DMS114 treated with DMSO at 0.1 percent for 48 hours (cell line): ENCODE measurements around the gene PXK.
"Not testable (repeated sequence)": the region's sequence is repeated elsewhere in the genome, so short reads cannot be mapped to it uniquely, and the experiment has no call there.

Source experiments
- DNase-seq: peaks from one replicate; lab custom pipeline; 2025; ENCODE audit not compliant: unreplicated experiment; lab: John Stamatoyannopoulos, UW

Gene PXK

DNA sequence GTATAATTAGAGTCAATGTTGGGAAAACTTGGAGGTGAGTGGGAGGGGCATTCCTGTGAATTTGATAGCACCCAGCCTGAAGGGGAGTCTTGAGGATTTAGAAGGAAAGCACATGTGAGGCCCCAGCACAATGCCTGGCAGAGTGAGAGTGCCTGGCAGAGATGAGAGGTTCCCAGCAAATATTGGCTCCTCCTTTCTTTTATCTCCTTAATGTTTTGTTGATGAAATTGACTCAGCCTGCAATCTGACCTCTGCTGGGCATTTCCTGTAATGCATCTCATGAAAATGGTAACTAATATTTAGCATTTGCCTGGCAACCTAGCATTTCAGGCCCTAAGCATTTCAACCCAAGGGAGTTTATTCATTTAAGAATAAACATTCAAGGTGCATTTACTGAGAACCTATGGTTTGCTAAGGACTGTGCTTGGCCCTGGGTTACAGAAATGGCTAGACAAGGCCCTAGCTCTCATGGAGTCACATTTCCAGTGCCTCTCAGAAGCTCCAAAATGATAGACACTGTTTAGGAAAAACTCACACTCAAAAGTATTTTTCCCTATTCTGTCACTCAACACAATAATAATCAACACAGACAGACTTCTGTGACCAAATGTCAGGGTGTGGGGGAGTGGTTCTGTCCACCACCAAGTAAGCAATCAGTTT lies 82.0 kb downstream of the PXK start:
- DNase-seq, result peak; percentile 41

DNA sequence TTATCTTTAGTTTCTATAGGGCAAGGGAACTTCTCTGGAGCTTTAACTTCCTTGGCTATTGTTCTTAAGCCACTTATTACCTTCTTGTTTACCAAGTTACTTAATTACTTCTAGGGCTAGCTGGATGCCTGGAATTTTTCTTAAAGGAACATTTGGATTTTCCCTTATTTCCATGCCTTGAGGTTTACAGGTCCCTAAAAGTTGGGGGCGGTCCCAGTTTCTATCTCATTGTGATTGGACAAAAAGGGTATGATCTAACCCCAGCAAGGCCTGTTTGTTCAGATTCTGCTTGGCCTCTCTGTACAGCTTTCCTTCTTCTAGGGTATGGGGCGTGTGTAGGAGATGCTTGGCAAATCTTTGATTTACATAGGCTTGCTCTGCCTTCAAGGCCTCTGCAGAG lies 83.5 kb downstream of the PXK start:
- DNase-seq, result no peak

DNA sequence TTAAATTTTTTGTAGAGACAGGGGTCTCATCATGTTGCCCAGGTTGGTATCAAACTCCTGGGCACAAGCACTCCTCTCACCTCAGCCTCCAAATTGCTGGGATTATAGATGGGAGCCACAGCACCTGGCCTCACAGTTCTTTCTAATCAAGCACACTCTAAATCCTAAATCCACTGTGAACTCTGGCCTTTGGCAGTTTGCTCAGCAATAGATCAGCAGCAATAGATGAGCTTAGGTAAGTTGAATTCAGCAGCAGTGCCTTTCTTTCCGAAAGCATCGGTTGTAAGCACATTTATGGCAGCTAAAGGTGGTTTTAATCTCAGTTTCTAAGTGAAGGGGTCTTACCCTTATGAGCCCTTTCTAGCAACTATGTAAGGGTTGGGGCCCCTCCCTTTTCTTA lies 84.4 kb downstream of the PXK start:
- no peak for DNase-seq

DNA sequence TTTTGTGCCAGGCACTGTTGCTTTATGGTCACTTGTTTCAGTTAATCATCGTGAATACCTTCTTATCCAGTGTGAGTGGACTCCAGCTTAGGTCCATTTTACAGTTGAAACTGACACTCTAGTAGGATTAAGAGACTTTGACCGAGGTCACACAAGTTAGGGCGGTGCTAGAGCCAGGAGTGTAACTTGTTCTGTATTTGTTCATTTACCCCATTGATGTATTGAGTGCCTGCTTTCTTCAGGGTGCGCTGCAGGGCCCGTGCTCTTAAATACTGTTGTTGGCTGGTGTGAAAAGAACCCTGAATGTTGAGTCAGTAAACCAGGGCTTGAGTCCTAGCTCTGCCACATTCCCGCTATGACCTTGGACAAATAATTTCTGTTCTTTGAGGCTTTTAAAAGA lies 85.5 kb downstream of the PXK start:
- no peak for DNase-seq

DNA sequence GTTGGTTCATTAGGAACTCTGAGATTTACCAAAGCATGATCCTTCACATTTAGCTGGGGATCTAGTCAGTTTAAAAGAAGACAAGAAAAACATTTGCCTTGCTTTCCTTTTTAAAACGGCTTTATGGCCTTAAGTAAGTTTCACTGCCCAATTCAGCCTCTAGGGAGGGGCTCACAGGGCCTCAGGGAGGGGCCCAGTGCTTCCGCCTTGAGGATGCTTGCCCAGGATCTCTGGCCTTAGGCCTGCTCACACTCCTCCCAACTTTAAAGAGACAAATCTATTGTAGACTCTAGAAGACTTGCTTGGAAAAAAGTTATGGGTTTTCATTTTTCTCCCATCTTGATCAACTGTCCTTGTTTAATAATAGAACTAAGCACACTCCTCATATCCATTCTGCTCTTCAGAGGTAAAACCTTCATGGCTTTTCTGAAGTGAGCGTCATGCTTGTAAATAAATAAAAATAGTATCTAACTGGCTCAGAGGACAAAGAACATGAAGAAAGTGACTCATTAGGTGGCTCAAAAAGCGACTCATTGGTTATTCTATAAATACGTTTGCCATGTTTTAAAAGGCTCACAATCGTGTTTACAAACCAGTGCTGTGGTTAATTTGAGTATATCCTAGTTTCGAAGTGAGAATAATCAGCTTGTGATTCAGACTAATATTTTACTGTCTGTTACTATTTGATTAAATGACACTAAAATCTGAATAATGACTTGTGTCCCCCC lies 87.3 kb downstream of the PXK start:
- DNase-seq, result no peak

DNA sequence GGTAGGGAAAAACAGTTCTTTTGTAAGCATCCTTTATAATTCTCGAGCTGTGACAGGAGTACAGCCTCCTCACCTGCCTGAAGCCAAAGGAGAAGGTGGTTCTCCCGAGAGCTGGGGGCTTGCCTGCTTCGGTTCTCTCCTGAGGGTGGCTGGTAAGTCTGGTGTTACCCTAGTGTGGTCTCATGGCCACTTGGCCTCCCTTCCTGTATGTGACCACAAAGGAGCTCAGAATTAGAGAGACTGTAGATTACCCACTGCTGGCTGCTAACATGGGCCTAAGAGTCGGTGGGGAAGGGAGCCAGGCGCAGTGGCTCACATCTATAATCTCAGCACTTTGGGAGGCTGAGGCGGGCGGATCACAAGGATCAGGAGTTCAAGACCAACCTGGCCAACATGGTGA lies 88.3 kb downstream of the PXK start:
- DNase-seq, result no peak

DNA sequence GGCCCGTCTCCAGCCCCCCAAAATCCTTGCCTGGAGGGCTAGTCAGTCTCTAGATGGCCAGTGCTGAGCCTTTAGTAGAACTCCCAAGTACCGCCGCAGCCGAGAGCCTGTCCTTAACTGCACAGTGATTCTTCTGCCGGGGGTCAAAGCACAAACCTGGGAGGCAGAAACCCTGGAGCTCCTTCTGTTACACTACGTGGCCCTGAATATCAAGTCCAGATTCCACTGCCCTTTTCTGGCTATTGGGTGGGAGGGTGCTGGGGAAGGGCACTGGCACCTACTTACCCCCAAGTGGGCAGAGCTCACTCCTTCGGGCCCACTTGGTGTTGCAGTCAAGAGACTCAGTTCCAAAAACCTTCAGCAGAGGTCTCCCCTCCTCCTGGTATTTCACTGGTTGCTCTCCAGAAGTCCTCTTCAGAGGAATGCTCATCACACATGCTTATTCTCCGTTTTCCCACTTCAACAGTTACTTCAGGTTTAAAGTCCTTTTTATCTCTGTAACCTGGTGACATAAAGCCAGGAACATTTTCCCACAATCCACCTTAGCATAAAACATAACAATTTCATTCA lies 90.1 kb downstream of the PXK start:
- DNase-seq, result peak; percentile 24

DNA sequence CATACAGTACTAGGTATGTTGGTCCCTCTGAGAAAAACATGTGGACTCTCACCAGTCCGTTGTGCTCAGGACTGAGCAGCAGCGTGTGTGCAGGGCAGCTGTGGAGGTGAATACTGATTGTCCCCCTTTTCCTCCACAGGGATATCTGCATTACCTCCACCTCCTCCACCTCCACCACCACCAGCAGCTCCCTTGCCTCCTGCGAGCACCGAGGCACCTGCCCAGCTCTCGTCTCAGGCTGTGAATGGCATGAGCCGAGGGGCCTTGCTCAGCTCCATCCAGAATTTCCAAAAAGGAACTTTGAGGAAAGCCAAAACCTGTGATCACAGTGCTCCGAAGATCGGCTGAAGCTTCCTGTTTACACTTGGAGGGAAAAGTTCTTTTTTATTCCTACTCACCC lies 91.9 kb downstream of the PXK start:
- DNase-seq, result no peak

DNA sequence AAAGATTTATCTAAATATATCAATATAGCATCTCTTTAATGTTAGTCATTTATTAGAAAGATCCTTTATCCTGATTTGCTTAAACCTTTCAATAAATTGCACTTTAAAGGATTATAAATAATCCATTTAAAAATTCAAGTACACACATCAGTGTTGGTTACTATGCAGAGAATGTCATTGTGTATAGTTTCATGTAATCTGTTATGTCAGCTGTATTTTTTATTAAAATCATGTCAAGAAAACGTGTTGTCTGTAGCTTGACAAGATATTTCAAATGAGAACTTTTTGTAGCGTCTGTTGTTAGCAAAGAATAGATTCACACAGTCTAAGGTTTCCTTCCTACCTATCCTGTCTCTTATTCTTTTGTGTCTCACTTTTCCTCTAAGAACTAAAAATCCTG lies 93.1 kb downstream of the PXK start:
- no peak for DNase-seq

DNA sequence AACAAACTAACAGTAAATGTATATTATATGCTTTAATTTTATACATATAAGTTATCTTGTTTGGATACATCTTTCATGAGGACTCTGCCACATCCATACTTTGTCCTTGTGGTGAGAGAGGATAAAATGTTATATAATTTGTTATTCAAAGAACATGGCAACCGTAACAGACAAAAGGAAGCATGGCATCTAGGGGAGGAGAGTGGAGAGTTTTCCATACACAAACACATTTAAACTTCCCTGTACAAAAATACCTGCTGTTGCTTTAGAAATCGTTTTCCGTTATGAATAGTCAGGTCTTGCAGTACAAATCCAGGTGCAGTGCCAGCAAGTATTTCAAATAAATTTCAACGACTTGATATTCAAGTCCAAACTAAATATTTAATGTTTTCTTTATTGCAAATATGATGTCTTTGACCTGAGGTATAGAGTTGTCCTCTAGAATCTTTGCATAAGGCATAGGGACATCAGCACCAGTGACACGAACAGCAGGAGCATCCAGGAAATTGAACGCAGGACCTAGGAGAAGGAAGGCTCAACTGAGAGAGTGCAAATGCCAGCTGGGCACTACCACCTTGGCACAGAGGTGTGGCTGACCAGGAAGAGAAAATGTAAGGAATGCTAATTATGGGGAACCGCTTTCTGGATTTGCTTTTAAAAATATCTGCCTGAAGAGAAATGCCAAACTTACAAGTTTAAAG lies 95.1 kb downstream of the PXK start:
- DNase-seq, result no peak

DNA sequence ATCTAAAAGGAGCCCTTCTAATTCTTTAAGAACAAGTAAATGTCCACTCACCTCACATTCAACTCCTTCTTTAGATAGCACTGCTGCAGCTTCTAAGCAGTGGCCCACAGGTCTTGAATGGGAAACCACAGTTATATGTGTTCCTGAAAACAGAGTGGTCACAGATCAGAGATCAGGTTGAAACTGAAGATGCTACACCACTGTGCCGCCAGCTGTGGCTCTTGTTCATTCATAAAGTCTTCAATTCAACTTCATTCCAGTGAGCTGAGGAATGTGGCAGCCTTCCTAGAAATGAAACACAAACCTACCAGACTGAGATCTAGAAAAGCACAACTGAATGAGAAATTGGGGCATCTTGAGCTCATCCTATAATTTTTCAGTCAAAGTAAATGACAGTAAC lies 97.0 kb downstream of the PXK start:
- DNase-seq, result no peak

DNA sequence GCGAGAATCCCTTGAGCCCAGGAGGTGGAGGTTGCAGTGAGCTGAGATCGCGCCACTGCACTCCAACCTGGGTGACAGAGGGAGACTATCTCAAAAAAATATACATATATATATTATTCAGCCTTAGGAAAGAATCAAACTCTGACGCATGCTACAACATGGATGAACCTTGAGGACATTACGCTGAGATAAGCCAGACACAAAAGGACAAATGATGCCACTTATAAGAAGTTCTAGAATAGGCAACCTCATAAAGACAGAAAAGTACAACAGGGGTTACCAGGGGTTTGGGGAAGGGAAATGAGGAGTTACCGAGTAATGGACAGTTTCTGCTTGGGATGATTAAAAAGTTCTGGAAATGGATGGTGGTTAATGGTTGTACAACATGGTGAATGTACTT lies 100.2 kb downstream of the PXK start:
- no peak for DNase-seq

DNA sequence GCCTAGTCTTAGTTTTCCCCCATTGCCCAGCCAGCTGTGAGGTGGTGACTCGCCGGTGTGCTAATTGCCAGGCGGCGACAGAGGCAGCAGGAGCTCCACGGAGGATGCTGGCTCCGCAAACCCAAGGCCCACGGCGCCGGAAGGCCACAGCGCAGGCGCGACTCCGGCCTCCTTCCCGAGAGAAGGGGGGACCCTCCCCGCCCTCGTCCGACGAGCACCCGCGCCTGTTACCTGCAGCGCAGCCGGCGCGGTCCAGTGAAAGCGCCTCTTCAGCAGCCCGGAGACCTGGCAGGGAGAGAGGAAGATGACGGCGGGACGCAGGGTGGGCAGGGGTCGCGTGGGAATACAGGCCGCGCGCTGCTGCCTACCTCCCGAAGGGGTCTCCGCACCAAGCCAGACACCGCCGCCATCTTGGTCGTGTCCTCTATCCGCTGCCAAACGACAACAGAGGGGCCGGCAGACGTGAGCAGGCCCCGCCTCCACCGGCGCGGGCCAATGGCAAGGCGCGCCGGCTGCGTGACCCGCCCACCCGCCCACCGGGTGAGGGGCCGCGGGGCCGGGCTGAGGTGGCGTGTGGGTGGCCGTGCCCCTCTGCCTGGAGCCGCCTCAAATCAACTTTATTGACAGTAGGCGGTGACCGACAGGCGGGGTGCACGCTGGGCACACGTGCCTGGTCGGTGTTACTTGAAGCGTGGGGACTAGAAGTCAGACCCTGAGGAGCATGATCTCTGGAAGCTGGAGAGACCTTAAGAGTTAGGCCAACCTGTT lies 100.9 kb downstream of the PXK start, which contains the start of gene PDHB:
Gene PDHB, minus strand, starts transcription at position 433 of the 768 bp plus-strand sequence. Its CDS starts 23 bp downstream, at position 410.
- DNase-seq, result peak; percentile 77

DNA sequence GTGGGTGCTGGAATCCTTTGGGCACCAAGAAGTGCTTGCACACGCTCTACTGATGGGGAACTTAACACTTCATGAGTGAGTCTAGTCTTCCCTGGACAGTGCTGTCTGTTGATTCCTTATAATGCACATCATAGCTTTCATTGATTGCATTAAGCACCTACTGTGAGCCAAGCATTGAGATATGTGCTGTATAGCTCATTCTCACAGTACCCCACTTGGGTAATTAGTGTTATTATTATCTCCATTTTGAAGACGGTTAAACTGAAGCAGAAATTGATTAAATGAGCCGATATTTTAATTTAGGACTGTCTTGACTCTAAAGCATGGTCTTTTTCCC lies 101.4 kb downstream of the PXK start:
- no peak for DNase-seq

DNA sequence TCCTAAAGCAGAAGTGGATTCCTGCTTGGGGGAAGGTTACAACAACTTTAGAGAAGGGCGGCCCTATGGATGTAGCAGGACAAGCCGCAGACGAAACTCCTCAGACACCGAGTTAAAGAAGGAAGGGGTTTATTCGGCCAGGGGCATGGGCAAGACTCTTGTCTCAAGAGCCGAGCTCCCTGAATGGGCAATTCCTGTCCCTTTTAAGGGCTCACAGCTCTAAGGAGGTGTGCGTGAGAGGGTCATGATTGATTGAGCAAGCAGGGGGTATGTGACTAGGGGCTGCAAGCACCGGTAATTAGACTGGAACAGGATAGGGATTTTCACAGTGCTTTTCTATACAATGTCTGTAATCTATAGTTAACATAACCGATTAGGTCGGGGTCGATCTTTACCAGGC lies 101.8 kb downstream of the PXK start:
- no peak for DNase-seq

DNA sequence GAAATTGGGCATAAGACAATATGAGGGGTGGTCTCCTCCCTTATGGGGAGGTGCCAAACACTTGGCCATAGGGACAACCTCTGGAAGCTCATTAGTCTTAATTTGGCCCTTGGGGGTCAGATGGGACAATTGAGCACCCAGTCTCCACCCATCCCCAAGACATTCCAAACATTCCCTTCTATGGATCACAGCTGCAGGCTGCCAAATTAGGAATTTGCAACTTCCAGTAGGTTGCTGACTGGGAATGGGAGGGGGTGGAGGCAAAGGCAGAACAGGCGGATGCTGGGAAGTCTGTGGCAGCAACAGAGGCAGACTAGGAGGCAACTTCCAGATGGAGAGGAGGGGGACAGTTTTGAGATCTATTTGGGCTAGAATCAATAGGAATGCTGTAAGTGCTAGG lies 102.3 kb downstream of the PXK start:
- DNase-seq, result peak; percentile 28

DNA sequence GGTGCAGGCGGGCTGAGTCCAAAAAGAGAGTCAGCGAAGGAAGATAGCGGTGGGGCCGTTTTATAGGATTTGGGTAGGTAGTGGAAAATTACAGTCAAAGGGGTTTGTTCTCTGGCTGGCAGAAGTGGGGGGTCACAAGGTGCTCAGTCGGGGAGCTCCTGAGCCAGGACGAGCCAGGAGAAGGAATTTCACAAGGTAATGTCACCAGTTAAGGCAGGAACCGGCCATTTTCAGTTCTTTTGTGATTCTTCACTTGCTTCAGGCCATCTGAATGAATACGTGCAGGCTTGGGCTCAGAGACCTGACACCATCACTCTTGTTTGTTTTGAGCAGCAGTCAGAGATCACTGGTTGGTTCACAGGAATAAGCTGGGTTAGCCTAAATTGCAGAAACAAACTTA lies 104.6 kb downstream of the PXK start:
- DNase-seq, result not testable (repeated sequence)

DNA sequence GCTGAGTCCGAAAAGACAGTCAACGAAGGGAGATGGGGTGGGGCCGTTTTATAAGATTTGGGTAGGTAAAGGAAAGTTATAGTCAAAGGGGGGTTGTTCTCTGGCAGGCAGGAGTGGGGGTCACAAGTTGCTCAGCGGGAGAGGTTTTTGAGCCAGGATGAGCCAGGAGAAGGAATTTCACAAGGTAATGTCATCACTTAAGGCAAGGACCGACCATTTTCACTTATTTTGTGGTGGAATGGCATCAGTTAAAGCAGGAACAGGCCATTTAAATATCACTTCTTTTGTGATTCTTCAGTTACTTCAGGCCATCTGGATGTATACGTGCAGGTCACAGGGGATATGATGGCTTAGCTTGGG lies 108.3 kb downstream of the PXK start:
- not testable (repeated sequence) for DNase-seq

DNA sequence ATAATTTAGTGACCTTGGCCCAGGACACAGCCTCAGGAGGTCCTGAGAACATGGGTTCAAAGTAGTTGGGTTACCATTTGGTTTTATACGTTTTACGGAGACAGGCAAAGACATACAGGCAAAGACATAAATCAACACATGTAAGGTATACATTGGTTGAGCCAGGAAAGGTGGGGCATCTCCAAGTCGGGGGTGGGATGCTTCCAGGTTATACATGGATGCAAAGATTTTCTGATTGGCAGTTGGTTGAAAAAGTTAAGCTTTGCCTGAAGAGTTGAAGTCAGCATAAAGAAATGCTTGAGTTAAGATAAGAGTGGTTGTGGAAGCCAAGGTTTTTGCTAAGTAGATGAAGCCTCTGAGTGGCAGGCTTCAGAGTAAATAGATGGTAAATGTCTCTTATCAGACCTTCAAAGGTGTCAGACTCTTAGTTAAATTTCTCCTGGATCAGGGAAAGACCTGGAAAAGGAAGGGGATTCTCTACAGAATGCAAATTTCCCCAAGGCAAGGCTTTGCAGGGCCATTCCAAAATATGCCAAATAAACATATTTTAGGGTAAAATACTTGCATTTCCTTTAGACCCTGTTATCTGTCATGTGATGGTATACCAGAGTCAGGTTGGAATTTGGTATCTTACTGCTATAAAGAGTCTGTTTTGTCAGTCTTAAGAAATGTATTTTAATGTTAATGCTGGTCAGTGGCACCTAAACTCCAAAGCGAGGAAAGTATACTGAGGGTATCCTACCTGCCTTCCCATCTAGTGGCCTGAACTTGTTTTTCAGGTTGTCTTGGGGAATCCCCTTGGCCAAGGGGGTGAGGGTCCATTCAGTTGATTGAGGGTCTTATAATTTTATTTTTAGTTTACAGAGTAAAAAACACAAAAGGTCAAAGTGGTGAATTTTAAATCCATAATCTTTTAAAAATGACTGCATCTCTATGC lies 109.1 kb downstream of the PXK start:
- DNase-seq, result no peak

DNA sequence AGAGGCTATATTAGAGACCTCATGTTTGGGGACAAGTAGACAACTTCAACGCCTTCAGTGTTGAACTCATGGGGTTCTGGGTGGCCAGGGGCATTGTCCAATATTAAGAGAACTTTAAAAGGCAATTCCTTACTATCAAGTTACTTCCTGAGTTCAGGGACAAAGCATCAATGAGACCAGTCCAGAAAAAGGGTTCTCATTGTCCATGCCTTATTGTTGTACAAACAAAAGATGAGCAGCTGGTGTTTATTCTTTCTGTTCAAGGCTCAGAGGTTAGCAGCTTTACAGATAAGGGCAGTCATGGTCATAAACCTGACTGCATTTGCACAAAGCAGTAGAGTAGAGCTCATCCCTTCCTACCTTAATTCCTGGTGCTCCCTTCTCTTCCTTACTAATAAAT lies 119.5 kb downstream of the PXK start:
- DNase-seq, result no peak
